NB4 (cell line): ENCODE data around the gene CCDC57.

Source experiments
- DNase-seq: peaks from one replicate; pipeline ENCODE4 v3.0.0; 2010; ENCODE audit warnings: low read depth
- H3K4me3 ChIP-seq: one replicate; pipeline ENCODE4 v1.5.1; 2011; ENCODE audit warnings: mild to moderate bottlenecking, low read depth, low read length, moderate library complexity
- CTCF ChIP-seq: IDR thresholded peaks from one replicate; pipeline ENCODE4 v1.5.1; 2012; ENCODE audit warnings: low read depth, low read length
- MAX ChIP-seq: IDR thresholded peaks from 2 replicates; pipeline ENCODE4 v1.6.1; 2011; ENCODE audit warnings: low read depth, low read length
- MYC ChIP-seq: IDR thresholded peaks from 2 replicates; pipeline ENCODE4 v1.6.1; 2011; ENCODE audit warnings: low read depth, low read length
- POLR2A ChIP-seq: IDR thresholded peaks from 2 replicates; pipeline ENCODE4 v1.6.1; 2011; ENCODE audit warnings: mild to moderate bottlenecking; ENCODE audit not compliant: insufficient read length; ENCODE audit errors: extremely low read depth

Gene CCDC57

GRCh38 chr17:82231312-82231561 lies 18.6 kb upstream of the CCDC57 start:
- no peak for TF ChIP-seq CTCF
- TF ChIP-seq MYC, result no peak
- TF ChIP-seq POLR2A, result no peak
- TF ChIP-seq MAX, result no peak
- DNase-seq, result no peak
- peak overlapping the region; percentile 65 for H3K4me3 ChIP-seq

GRCh38 chr17:82230609-82231311 lies 18.1 kb upstream of the CCDC57 start:
- TF ChIP-seq POLR2A, result no peak
- peak; percentile 36; the same call in 1 of the 2 replicates for TF ChIP-seq MYC
- peak; percentile 47; the same call in 1 of the 2 replicates for TF ChIP-seq MAX
- peak; percentile 89 for DNase-seq
- peak overlapping the region; percentile 88 for H3K4me3 ChIP-seq

GRCh38 chr17:82229698-82230608 lies 17.3 kb upstream of the CCDC57 start:
- H3K4me3 ChIP-seq, result peak overlapping the region; percentile 88
- DNase-seq, result peak; percentile 64
- TF ChIP-seq MAX (peak; percentile 48; the same call in 1 of the 2 replicates), POLR2A (no peak)

- H3K4me3 ChIP-seq, result peak within 1 kb of the TSS; percentile 88
- DNase-seq, result peak; percentile 85
Observed at GRCh38 chr17:82228842-82229697, 16.4 kb upstream of the CCDC57 start, which contains the start of gene SLC16A3. SLC16A3 (plus strand) TSS chr17:82229042; CDS start chr17:82236009, 6,967 bp downstream.

GRCh38 chr17:82228278-82228841 lies 15.7 kb upstream of the CCDC57 start:
- H3K4me3 ChIP-seq, result peak overlapping the region; percentile 50
- peak; percentile 90 for DNase-seq
- TF ChIP-seq CTCF (no peak), MYC (peak; percentile 48), MAX (0 out of 2 replicates have a peak, but pooled peaks have one; percentile 34), POLR2A (peak; percentile 37)

More at GRCh38 chr17:82228842-82229697, 16.4 kb upstream of the CCDC57 start, which contains the start of gene SLC16A3:
- TF ChIP-seq POLR2A, result peak; percentile 94
- TF ChIP-seq CTCF, result no peak
- TF ChIP-seq MYC, result no peak
- no peak for TF ChIP-seq MAX

- H3K4me3 ChIP-seq, result peak overlapping the region; percentile 50
- no peak for DNase-seq
- no peak for TF ChIP-seq MYC
Observed at GRCh38 chr17:82227629-82228277, 15.1 kb upstream of the CCDC57 start.
